Amygdala (tissue), 56 donors: ENCODE measurements around the gene KMT2E.
"Not testable (repeated sequence)": the region's sequence is repeated elsewhere in the genome, so short reads cannot be mapped to it uniquely, and the experiment has no call there.

Source experiments
- DNase-seq, 56 donors: peaks; one replicate each; lab custom pipeline; 2025; lab: John Stamatoyannopoulos, UW

Gene KMT2E

GRCh38 chr7:105021967-105022366 is 8.0 kb downstream of the KMT2E start:
- no peak for DNase-seq

GRCh38 chr7:105022458-105022857 is 8.5 kb downstream of the KMT2E start:
- DNase-seq, result no peak

- no peak for DNase-seq
These were observed 10.7 kb downstream of the KMT2E start for GRCh38 chr7:105024734-105025133.

- DNase-seq, result no peak
These were observed 12.7 kb downstream of the KMT2E start for GRCh38 chr7:105026750-105027149.

GRCh38 chr7:105027176-105027853 is 13.3 kb downstream of the KMT2E start:
- no peak for DNase-seq

GRCh38 chr7:105028004-105028403 is 14.0 kb downstream of the KMT2E start:
- DNase-seq, result no peak

GRCh38 chr7:105028941-105029340 is 14.9 kb downstream of the KMT2E start:
- DNase-seq, result not testable (repeated sequence)

GRCh38 chr7:105030447-105030846 is 16.4 kb downstream of the KMT2E start:
- no peak for DNase-seq

- no peak for DNase-seq
These were observed 18.7 kb downstream of the KMT2E start for GRCh38 chr7:105032553-105033214.

GRCh38 chr7:105035349-105035748 is 21.3 kb downstream of the KMT2E start:
- DNase-seq, result no peak

GRCh38 chr7:105036217-105037168 is 22.5 kb downstream of the KMT2E start:
- DNase-seq, result no peak

- DNase-seq, result no peak
These were observed 23.3 kb downstream of the KMT2E start for GRCh38 chr7:105037319-105037718.

- DNase-seq, result no peak
These were observed 30.6 kb downstream of the KMT2E start for GRCh38 chr7:105044449-105045070.

GRCh38 chr7:105046414-105046813 is 32.4 kb downstream of the KMT2E start:
- no peak for DNase-seq

- DNase-seq, result no peak
These were observed 33.9 kb downstream of the KMT2E start for GRCh38 chr7:105047932-105048331.

GRCh38 chr7:105050493-105050892 is 36.5 kb downstream of the KMT2E start:
- no peak for DNase-seq

GRCh38 chr7:105050899-105051298 is 36.9 kb downstream of the KMT2E start:
- DNase-seq, result not testable (repeated sequence)

- DNase-seq, result no peak
These were observed 41.1 kb downstream of the KMT2E start for GRCh38 chr7:105055084-105055483.

- no peak for DNase-seq
These were observed 41.6 kb downstream of the KMT2E start for GRCh38 chr7:105055621-105056020.

GRCh38 chr7:105057472-105057871 is 43.5 kb downstream of the KMT2E start:
- DNase-seq, result no peak

GRCh38 chr7:105060437-105060836 is 46.4 kb downstream of the KMT2E start:
- no peak for DNase-seq
